Colonic mucosa (tissue), 4 donors: ENCODE results near the gene TEX22. TPM values are rescaled to one million over a fixed set of nuclear protein-coding genes. Genes with fewer than 3 reads are reported as not detected.

Source experiments
- DNase-seq: peaks from one replicate; pipeline ENCODE4 v3.0.0-alpha.2; 2020
- H3K27ac ChIP-seq: fragments of 200-600 bp; one replicate; pipeline ENCODE4 v1.8.0; 2021
- H3K27me3 ChIP-seq: fragments of 200-600 bp; one replicate; pipeline ENCODE4 v1.8.0; 2021
- H3K36me3 ChIP-seq: fragments of 200-600 bp; one replicate; pipeline ENCODE4 v1.8.0; 2021
- H3K4me1 ChIP-seq: fragments of 200-600 bp; one replicate; pipeline ENCODE4 v1.8.0; 2021; ENCODE audit warnings: mild to moderate bottlenecking
- H3K4me3 ChIP-seq: fragments of 200-600 bp; one replicate; pipeline ENCODE4 v1.8.0; 2021
- H3K9ac ChIP-seq, 2 donors: one replicate each; pipeline ENCODE4 v1.7.0; 2013; ENCODE audit warnings: control low read depth in 2 of 2, low read depth in 2 of 2, low read length in 2 of 2
- H3K9me3 ChIP-seq: fragments of 200-600 bp; one replicate; pipeline ENCODE4 v1.8.0; 2021
- intact Hi-C: fragments of 100-400 bp; cut with DNase I; formaldehyde crosslinking; loops from one replicate; pipeline ENCODE4 v1.14.1; 2022
- total RNA-seq, 2 donors: library from RNA; stranded (reverse); fragmentation: NEBNext Ultra II Directional in 1 of 2; extraction: Animal tissue kit (Norgen Biotek cat#: 25700) in 1 of 2; gene quantifications; one replicate each; pipeline ENCODE4 v1.2.1, GENCODE V29; 2021
- TF ChIP-seq, protein P1 (sequence below): fragments of 200-600 bp; IDR thresholded peaks from one replicate; pipeline ENCODE4 v1.8.0; 2022; ENCODE audit warnings: antibody characterized with exemption, mild to moderate bottlenecking
- donor health status: healthy.
- donor health status: DM: no; HTN: no; CAD: no.
- donor health status: DM: no; HTN: no; CAD: no.

Gene TEX22
- total RNA-seq, 2 donors from 2014 or later, result 1.4 to 2.4 TPM

DNA sequence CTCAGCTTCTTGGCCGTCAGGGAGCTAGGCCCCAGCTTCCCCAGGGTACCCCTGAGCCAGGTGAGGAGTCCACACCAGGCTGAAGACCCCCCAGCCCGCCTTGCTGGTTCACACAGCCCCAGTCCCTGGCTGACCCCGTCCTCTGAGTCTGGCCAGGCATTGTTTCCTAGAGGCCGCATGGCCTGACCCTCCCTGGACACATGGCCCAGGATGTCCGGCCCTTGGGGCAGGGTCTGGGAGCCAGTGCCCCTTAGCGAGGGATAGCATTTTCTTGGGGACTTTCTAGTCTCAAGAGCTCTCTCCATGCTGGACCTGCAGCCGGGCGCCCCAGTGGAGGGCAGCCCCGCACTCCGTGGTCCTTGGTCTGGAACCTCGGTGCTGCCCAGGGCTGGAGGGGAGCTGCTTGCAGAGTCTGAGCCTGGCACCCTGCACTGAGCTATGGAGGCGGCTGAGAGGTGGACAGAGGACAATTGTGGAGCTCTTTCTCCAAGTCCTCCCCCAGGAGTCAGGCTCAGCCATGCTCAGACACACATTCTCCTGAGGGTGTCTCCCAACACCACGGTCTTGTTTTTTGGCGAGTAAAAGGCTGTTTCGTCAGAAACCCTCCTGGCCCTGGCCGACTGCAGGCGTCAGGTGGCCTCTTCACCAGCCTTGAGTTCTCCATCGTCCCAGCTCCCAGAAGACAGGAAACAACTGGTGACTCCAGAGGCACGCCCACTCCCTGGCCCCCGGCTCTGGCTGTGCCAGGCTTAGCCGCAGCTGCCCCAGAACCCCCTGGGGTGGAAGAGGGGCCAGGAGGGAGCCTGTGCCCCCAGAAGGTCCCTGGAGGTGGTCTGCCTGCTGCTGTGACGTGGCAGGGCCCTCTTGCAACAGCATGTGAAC is 58.6 kb downstream of the TEX22 start:
- DNase-seq, result no peak
- intact Hi-C loops, result no loop called here
- no peak overlapping the region for H3K4me3 ChIP-seq
- H3K27me3 ChIP-seq, result no peaks in the 10 kb centered on the region
- no peaks in the 10 kb centered on the region for H3K4me1 ChIP-seq
- TF ChIP-seq, protein P1, sequence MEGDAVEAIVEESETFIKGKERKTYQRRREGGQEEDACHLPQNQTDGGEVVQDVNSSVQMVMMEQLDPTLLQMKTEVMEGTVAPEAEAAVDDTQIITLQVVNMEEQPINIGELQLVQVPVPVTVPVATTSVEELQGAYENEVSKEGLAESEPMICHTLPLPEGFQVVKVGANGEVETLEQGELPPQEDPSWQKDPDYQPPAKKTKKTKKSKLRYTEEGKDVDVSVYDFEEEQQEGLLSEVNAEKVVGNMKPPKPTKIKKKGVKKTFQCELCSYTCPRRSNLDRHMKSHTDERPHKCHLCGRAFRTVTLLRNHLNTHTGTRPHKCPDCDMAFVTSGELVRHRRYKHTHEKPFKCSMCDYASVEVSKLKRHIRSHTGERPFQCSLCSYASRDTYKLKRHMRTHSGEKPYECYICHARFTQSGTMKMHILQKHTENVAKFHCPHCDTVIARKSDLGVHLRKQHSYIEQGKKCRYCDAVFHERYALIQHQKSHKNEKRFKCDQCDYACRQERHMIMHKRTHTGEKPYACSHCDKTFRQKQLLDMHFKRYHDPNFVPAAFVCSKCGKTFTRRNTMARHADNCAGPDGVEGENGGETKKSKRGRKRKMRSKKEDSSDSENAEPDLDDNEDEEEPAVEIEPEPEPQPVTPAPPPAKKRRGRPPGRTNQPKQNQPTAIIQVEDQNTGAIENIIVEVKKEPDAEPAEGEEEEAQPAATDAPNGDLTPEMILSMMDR, result no peak
- no peaks in the 10 kb centered on the region for H3K36me3 ChIP-seq
- no peak overlapping the region for H3K9ac ChIP-seq
- H3K27ac ChIP-seq, result no peak overlapping the region
- H3K9me3 ChIP-seq, result no peaks in the 10 kb centered on the region

GRCh38 chr14:105458010-105458409 is 59.7 kb downstream of the TEX22 start:
- H3K27me3 ChIP-seq, result no peaks in the 10 kb centered on the region
- no peak for DNase-seq
- no peak overlapping the region for H3K27ac ChIP-seq
- TF ChIP-seq, protein P1, result no peak
- no peaks in the 10 kb centered on the region for H3K36me3 ChIP-seq
- H3K4me1 ChIP-seq, result no peaks in the 10 kb centered on the region
- no peak overlapping the region for H3K9ac ChIP-seq
- H3K4me3 ChIP-seq, result no peak overlapping the region
- intact Hi-C loops, result no loop called here
- no peaks in the 10 kb centered on the region for H3K9me3 ChIP-seq

GRCh38 chr14:105458571-105458970 is 60.2 kb downstream of the TEX22 start:
- intact Hi-C loops, result no loop called here
- Histone ChIP-seq H3K9ac (no peak overlapping the region), H3K36me3 (no peaks in the 10 kb centered on the region)

GRCh38 chr14:105460116-105460515 is 61.8 kb downstream of the TEX22 start:
- Histone ChIP-seq H3K36me3 (no peaks in the 10 kb centered on the region), H3K4me1 (no peaks in the 10 kb centered on the region), H3K9me3 (no peaks in the 10 kb centered on the region), H3K9ac (no peak overlapping the region), H3K27ac (no peak overlapping the region), H3K27me3 (no peaks in the 10 kb centered on the region), H3K4me3 (no peak overlapping the region)
- TF ChIP-seq, protein P1, result no peak
- no peak for DNase-seq
- intact Hi-C loops, result no loop called here

More at GRCh38 chr14:105458571-105458970, 60.2 kb downstream of the TEX22 start:
- no peaks in the 10 kb centered on the region for H3K9me3 ChIP-seq
- H3K4me1 ChIP-seq, result no peaks in the 10 kb centered on the region
- no peak for DNase-seq
- no peaks in the 10 kb centered on the region for H3K27me3 ChIP-seq
- TF ChIP-seq, protein P1, result no peak
- no peak overlapping the region for H3K4me3 ChIP-seq
- no peak overlapping the region for H3K27ac ChIP-seq

DNA sequence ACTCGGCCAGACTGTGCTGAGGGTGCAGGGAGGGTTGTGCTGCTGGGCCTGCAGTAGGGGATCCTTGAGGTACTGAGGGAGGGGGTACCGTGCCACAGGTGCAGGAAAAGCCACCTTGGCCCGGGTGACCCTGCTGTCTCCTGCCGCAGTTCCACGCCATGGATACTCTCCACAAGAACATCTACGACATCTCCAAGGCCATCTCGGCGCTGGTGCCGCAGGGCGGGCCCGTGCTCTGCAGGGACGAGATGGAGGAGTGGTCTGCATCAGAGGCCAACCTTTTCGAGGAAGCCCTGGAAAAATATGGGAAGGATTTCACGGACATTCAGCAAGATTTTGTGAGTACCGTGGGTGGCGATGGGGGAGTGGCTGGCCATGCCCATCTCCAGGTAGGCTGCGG is 62.3 kb downstream of the TEX22 start:
- TF ChIP-seq, protein P1, result no peak
- no peak overlapping the region for H3K9ac ChIP-seq
- H3K27me3 ChIP-seq, result no peaks in the 10 kb centered on the region
- no peak for DNase-seq
- no peak overlapping the region for H3K4me3 ChIP-seq
- H3K27ac ChIP-seq, result no peak overlapping the region
- intact Hi-C loops, result no loop called here
- no peaks in the 10 kb centered on the region for H3K36me3 ChIP-seq
- H3K4me1 ChIP-seq, result no peaks in the 10 kb centered on the region
- H3K9me3 ChIP-seq, result no peaks in the 10 kb centered on the region
